MM.1S (cell line): ENCODE data around the gene UNC93B1.
"Not testable (repeated sequence)": the region's sequence is repeated elsewhere in the genome, so short reads cannot be mapped to it uniquely, and the experiment has no call there.

Source experiments
- EZH2phosphoT487 ChIP-seq: fragments of 300-600 bp; sonication (generic); IDR thresholded peaks from 2 replicates; pipeline ENCODE4 v1.6.1; 2018; ENCODE audit warnings: antibody characterized with exemption, low read length
- TF ChIP-seq, protein P1 (sequence below): fragments of 300-600 bp; sonication (generic); IDR thresholded peaks from 2 replicates; pipeline ENCODE4 v1.5.1; 2016; ENCODE audit warnings: antibody characterized with exemption, low read length, mixed read lengths

DNA sequence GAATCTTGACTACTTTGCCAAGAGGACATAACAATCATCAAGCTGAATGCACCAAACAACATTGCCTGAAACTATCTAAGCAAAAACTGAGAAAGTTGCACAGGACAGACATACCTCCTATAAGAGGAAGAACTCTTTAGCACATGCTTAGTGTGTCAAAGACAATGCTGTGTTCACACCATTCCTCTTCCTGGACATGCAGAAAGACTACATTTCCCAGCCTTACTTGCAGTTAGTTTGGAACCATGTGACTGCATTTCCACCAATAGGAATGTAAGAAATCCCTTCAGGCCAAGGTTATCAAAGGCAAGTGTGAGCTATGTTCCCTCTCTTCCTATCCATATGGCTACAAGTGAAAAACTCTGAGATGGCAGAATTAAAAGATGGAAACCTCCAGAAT is 39.2 kb downstream of the UNC93B1 start:
- TF ChIP-seq, protein P1, sequence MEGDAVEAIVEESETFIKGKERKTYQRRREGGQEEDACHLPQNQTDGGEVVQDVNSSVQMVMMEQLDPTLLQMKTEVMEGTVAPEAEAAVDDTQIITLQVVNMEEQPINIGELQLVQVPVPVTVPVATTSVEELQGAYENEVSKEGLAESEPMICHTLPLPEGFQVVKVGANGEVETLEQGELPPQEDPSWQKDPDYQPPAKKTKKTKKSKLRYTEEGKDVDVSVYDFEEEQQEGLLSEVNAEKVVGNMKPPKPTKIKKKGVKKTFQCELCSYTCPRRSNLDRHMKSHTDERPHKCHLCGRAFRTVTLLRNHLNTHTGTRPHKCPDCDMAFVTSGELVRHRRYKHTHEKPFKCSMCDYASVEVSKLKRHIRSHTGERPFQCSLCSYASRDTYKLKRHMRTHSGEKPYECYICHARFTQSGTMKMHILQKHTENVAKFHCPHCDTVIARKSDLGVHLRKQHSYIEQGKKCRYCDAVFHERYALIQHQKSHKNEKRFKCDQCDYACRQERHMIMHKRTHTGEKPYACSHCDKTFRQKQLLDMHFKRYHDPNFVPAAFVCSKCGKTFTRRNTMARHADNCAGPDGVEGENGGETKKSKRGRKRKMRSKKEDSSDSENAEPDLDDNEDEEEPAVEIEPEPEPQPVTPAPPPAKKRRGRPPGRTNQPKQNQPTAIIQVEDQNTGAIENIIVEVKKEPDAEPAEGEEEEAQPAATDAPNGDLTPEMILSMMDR, result not testable (repeated sequence)
- TF ChIP-seq EZH2phosphoT487, result not testable (repeated sequence)
